OCI-LY3 (cell line): Measurements from ENCODE around the gene GRM4.

Experiments
- CTCF ChIP-seq: fragments of 200-600, 300-600 bp; sonication (generic); IDR thresholded peaks from 2 replicates; pipeline ENCODE4 v1.5.1; 2014; ENCODE audit warnings: antibody characterized with exemption, low read length, low read depth
- EZH2phosphoT487 ChIP-seq: fragments of 200-600 bp; shearing (Covaris generic); IDR thresholded peaks from 2 replicates; pipeline ENCODE4 v1.6.1; 2018; ENCODE audit warnings: antibody characterized with exemption, mixed run types, low read depth

DNA sequence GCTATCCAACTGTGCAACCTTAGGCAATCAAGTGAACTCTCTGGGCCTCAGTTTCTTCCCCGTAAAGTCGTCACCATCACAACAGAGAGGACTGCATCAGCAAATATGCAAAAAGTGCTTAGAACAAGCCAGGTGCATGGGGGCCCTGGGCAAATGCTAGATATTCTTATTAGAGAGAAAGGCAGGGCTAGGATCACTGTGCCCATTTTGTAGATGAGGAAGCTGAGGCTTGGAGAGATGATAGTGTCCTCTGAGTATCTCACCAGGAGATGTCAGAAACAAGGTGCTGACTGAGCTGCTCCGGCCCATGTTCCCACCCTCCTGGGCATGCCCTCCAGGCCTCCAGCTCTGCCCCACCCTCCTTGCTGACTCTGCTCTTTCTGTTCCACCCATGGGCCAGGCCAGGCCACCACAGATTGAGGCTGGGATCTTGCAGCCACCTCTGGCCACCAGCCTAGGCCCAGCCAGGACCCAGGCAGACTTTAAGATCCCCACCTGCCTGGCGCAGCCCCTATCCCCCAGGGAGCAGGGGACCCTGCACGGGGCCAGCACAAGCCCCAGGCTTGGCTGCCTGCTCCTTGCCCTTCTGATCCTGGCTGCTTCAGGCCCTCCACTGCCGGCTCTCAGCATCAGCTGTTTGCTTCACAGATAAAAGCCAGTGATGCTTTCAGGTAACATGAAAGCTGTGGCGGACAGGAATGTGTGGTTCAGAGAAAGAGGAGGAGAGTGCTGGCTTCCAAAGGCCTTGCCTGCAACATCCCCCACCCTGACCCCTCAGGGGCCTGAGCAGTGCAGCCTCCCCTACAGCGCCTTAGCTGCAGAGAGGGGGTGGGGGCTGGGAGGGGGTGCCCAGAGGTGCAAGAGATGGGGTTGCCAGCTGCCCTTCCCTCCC is 47.6 kb downstream of the GRM4 start:
- TF ChIP-seq CTCF (no peak), EZH2phosphoT487 (no peak)
